HG03354 (cell line): ENCODE results near the gene RBMXL3.
"Not testable (repeated sequence)": the region's sequence is repeated elsewhere in the genome, so short reads cannot be mapped to it uniquely, and the experiment has no call there.

Experiments used
- ATAC-seq: cut with Tn5 transposase; IDR thresholded peaks from one replicate; pipeline ENCODE4 v1.9.1; 2021; ENCODE audit warnings: mild to moderate bottlenecking; ENCODE audit not compliant: unreplicated experiment, poor library complexity, severe bottlenecking

Gene RBMXL3

GRCh38 chrX:115189110-115189509 lies at the start of gene RBMXL3:
TSS of gene RBMXL3 (plus strand) at chrX:115189410. CDS start at chrX:115189442, 32 bp downstream.
- no peak for ATAC-seq

- no peak for ATAC-seq
Observed at GRCh38 chrX:115142057-115142456, 47.2 kb upstream of the RBMXL3 start.

GRCh38 chrX:115147220-115147619 lies 42.0 kb upstream of the RBMXL3 start:
- ATAC-seq, result no peak

- ATAC-seq, result no peak
Observed at GRCh38 chrX:115173181-115173580, 16.0 kb upstream of the RBMXL3 start.

GRCh38 chrX:115174548-115174947 lies 14.7 kb upstream of the RBMXL3 start:
- no peak for ATAC-seq

GRCh38 chrX:115177932-115178331 lies 11.3 kb upstream of the RBMXL3 start:
- no peak for ATAC-seq

- ATAC-seq, result no peak
Observed at GRCh38 chrX:115178473-115178872, 10.7 kb upstream of the RBMXL3 start.

GRCh38 chrX:115183980-115184379 lies 5.2 kb upstream of the RBMXL3 start:
- ATAC-seq, result no peak

GRCh38 chrX:115189646-115190635 lies 731 bp downstream of the RBMXL3 start:
- ATAC-seq, result no peak

- no peak for ATAC-seq
Observed at GRCh38 chrX:115190636-115191489, 1.7 kb downstream of the RBMXL3 start.

GRCh38 chrX:115191490-115192243 lies 2.5 kb downstream of the RBMXL3 start:
- no peak for ATAC-seq

GRCh38 chrX:115192244-115192700 lies 3.1 kb downstream of the RBMXL3 start:
- no peak for ATAC-seq

GRCh38 chrX:115204040-115204439 lies 14.8 kb downstream of the RBMXL3 start:
- ATAC-seq, result no peak

- not testable (repeated sequence) for ATAC-seq
Observed at GRCh38 chrX:115209547-115209946, 20.3 kb downstream of the RBMXL3 start.

- ATAC-seq, result no peak
Observed at GRCh38 chrX:115214151-115214550, 24.9 kb downstream of the RBMXL3 start.

GRCh38 chrX:115214605-115215004 lies 25.4 kb downstream of the RBMXL3 start:
- no peak for ATAC-seq

GRCh38 chrX:115217346-115217745 lies 28.1 kb downstream of the RBMXL3 start:
- not testable (repeated sequence) for ATAC-seq

- no peak for ATAC-seq
Observed at GRCh38 chrX:115226929-115227328, 37.7 kb downstream of the RBMXL3 start.

- no peak for ATAC-seq
Observed at GRCh38 chrX:115229337-115230003, 40.3 kb downstream of the RBMXL3 start.
